Smooth muscle cell (in vitro differentiated cells): Measurements from ENCODE around the gene VAX1. TPM values are rescaled to one million over a fixed set of nuclear protein-coding genes. Genes with fewer than 3 reads are reported as not detected.
"Not testable (repeated sequence)": the region's sequence is repeated elsewhere in the genome, so short reads cannot be mapped to it uniquely, and the experiment has no call there.

ENCODE experiments used
- DNase-seq: peaks from one replicate; lab custom pipeline; 2025; ENCODE audit not compliant: unreplicated experiment; lab: John Stamatoyannopoulos, UW
- H2AFZ ChIP-seq: fragments of 200-600 bp; sonication (generic); 2 replicates; pipeline ENCODE4 v1.6.0; 2016; ENCODE audit warnings: antibody characterized with exemption, low read depth, mild to moderate bottlenecking
- H3F3A ChIP-seq: fragments of 200-600 bp; sonication (generic); 2 replicates; pipeline ENCODE4 v1.6.0; 2017; ENCODE audit warnings: antibody characterized with exemption, low read depth
- H3K27ac ChIP-seq: fragments of 200-600 bp; sonication (generic); 2 replicates; pipeline ENCODE4 v1.5.1; 2016; ENCODE audit warnings: low read depth, mild to moderate bottlenecking
- H3K27me3 ChIP-seq: fragments of 200-600 bp; sonication (generic); 2 replicates; pipeline ENCODE4 v1.6.1; 2016; ENCODE audit warnings: low read depth, mild to moderate bottlenecking
- H3K36me3 ChIP-seq: fragments of 200-600 bp; sonication (generic); 2 replicates; pipeline ENCODE4 v1.5.1; 2016; ENCODE audit warnings: low read depth
- H3K4me1 ChIP-seq: fragments of 200-600 bp; sonication (generic); 2 replicates; pipeline ENCODE4 v1.5.1; 2016; ENCODE audit warnings: low read depth
- H3K4me2 ChIP-seq: fragments of 200-600 bp; sonication (generic); 2 replicates; pipeline ENCODE4 v1.6.0; 2016; ENCODE audit warnings: mild to moderate bottlenecking
- H3K4me3 ChIP-seq: fragments of 200-600 bp; sonication (generic); 2 replicates; pipeline ENCODE4 v1.5.1; 2016; ENCODE audit warnings: mild to moderate bottlenecking
- H3K79me2 ChIP-seq: fragments of 200-600 bp; sonication (generic); 2 replicates; pipeline ENCODE4 v1.6.0; 2016; ENCODE audit warnings: low read depth, mild to moderate bottlenecking
- H3K9ac ChIP-seq: fragments of 200-600 bp; sonication (generic); 2 replicates; pipeline ENCODE4 v1.6.0; 2016; ENCODE audit warnings: low read depth
- H3K9me3 ChIP-seq: fragments of 200-600 bp; sonication (generic); replicated peaks from 2 replicates; pipeline ENCODE4 v1.5.1; 2016; ENCODE audit warnings: low read depth
- H4K20me1 ChIP-seq: fragments of 200-600 bp; sonication (generic); 2 replicates; pipeline ENCODE4 v1.6.0; 2016; ENCODE audit warnings: low read depth
- CTCF ChIP-seq: fragments of 200-600 bp; sonication (generic); IDR thresholded peaks from 2 replicates; pipeline ENCODE4 v1.5.1; 2017; ENCODE audit warnings: borderline replicate concordance, mild to moderate bottlenecking, antibody characterized with exemption; ENCODE audit not compliant: insufficient read depth, poor library complexity, severe bottlenecking
- WGBS: methylation state at CpG from one replicate; pipeline ENCODE4 v1.1.7; 2016; ENCODE audit warnings: low lambda C conversion rate; 5-methylcytosine and 5-hydroxymethylcytosine counted together
- polyA plus RNA-seq: library from polyadenylated mRNA; unstranded; fragments of >200 nt; fragmentation: Nextera tagmentation; extraction: Ambion mirVana; gene quantifications from 2 replicates; pipeline ENCODE4 v1.2.1, GENCODE V29; 2016
- total RNA-seq: library from RNA; depleted of rRNA; stranded (reverse); fragments of >200 nt; gene quantifications from 2 replicates; pipeline ENCODE4 v1.2.3, GENCODE V29; 2014

The VAX1 gene
- total and polyA plus RNA-seq, 2 experiments from 2014 or later, result not detected

GRCh38 chr10:117092386-117092785, 45.7 kb downstream of the VAX1 start:
- Histone ChIP-seq H3K4me2 (no peak overlapping the region), H3K36me3 (no peaks in the 10 kb centered on the region), H3F3A (no peaks in the 10 kb centered on the region), H3K9ac (no peak overlapping the region), H4K20me1 (no peaks in the 10 kb centered on the region), H3K27ac (no peak overlapping the region), H3K9me3 (no peaks in the 10 kb centered on the region), H3K4me1 (peaks cover 25% of the 10 kb centered on the region), H3K79me2 (no peaks in the 10 kb centered on the region), H2AFZ (no peak overlapping the region), H3K27me3 (peaks cover 4% of the 10 kb centered on the region), H3K4me3 (no peak overlapping the region)
- TF ChIP-seq CTCF, result no peak
- DNase-seq, result no peak
- 90% methylated on average over 6 of the region's 6 CpGs for WGBS

- Histone ChIP-seq H2AFZ (no peak overlapping the region), H3K4me3 (no peak overlapping the region), H3K36me3 (no peaks in the 10 kb centered on the region), H3K9ac (no peak overlapping the region), H3K27ac (no peak overlapping the region), H3K27me3 (peaks cover 4% of the 10 kb centered on the region), H3F3A (no peaks in the 10 kb centered on the region), H3K4me1 (peaks cover 14% of the 10 kb centered on the region), H3K79me2 (no peaks in the 10 kb centered on the region), H3K9me3 (no peaks in the 10 kb centered on the region), H3K4me2 (no peak overlapping the region), H4K20me1 (no peaks in the 10 kb centered on the region)
- 93% methylated on average over 4 of the region's 4 CpGs for WGBS
- no peak for TF ChIP-seq CTCF
- no peak for DNase-seq
Measured at GRCh38 chr10:117090834-117091233, 47.2 kb downstream of the VAX1 start.

DNA sequence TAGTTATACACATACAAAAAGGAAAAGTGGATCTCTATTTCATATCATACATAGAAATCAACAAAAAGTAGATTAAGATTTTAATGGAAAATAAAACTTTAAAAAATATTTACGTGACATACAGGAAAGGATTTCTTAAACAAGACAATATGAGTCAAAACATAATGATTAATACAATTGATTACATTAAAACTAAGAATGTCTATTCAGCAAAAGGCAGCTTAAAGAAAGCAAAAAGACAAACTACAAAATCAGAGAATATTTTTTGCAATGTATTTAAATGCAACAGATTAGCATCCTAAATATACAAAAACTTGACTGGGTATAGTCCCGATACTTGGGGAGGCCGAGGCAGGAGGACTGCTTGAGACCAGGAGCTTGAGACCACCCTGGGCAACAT, 50.5 kb downstream of the VAX1 start:
- Histone ChIP-seq H3K27ac (no peak overlapping the region), H2AFZ (no peak overlapping the region), H3K9me3 (no peaks in the 10 kb centered on the region), H3K27me3 (peaks cover 4% of the 10 kb centered on the region), H3K4me2 (no peak overlapping the region), H3K4me3 (no peak overlapping the region), H4K20me1 (no peaks in the 10 kb centered on the region), H3K36me3 (no peaks in the 10 kb centered on the region), H3F3A (no peaks in the 10 kb centered on the region), H3K79me2 (no peaks in the 10 kb centered on the region), H3K4me1 (no peaks in the 10 kb centered on the region), H3K9ac (no peak overlapping the region)
- DNase-seq, result no peak
- no peak for TF ChIP-seq CTCF
- over 99% methylated on average over 3 of the region's 3 CpGs for WGBS

- Histone ChIP-seq H3K79me2 (no peaks in the 10 kb centered on the region), H3K27me3 (peaks cover 4% of the 10 kb centered on the region), H3K36me3 (no peaks in the 10 kb centered on the region), H3K4me3 (no peak overlapping the region), H3F3A (no peaks in the 10 kb centered on the region), H3K9ac (no peak overlapping the region), H3K4me1 (no peaks in the 10 kb centered on the region), H3K27ac (no peak overlapping the region), H3K9me3 (no peaks in the 10 kb centered on the region), H4K20me1 (no peaks in the 10 kb centered on the region), H3K4me2 (no peak overlapping the region), H2AFZ (no peak overlapping the region)
- TF ChIP-seq CTCF, result no peak
- WGBS, result 74% methylated on average over 3 of the region's 3 CpGs
- no peak for DNase-seq
Measured at GRCh38 chr10:117086546-117086945, 51.5 kb downstream of the VAX1 start.

DNA sequence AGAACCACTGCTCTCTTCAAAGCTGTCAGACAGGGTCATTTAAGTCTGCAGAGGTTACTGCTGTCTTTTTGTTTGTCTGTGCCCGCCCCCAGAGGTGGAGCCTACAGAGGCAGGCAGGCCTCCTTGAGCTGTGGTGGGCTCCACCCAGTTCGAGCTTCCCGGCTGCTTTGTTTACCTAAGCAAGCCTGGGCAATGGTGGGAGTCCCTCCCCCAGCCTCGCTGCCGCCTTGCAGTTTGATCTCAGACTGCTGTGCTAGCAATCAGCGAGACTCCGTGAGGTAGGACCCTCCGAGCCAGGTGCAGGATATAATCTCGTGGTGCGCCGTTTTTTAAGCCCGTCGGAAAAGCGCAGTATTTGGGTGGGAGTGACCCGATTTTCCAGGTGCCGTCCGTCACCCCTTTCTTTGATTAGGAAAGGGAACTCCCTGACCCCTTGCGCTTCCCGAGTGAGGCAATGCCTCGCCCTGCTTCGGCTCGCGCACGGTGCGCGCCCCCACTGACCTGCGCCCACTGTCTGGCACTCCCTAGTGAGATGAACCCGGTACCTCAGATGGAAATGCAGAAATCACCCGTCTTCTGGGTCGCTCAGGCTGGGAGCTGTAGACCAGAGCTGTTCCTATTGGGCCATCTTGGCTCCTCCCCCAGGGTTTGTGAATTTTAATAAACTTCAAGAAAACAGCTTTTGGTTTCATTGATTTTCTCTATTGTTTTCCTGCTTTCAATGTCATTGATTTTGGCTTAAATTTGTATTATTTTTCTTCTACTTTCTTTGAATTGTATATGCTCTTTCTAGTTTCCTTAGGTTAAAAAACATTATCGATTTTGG, 53.4 kb downstream of the VAX1 start:
- H3K4me1 ChIP-seq, H3F3A ChIP-seq, H3K9me3 ChIP-seq, H3K27me3 ChIP-seq, H3K36me3 ChIP-seq, DNase-seq, H3K79me2 ChIP-seq, H3K9ac ChIP-seq, H3K27ac ChIP-seq, H4K20me1 ChIP-seq: not testable (repeated sequence)
- H3K4me3 ChIP-seq, result peak overlapping the region; percentile 38
- peak overlapping the region; percentile 57 for H3K4me2 ChIP-seq
- WGBS, result 28% methylated on average over 31 of the region's 31 CpGs
- peak overlapping the region; percentile 30 for H2AFZ ChIP-seq
